ENCODE results near the gene BLOC1S1. TPM values are rescaled to one million over a fixed set of nuclear protein-coding genes. Genes with fewer than 3 reads are reported as not detected.

BLOC1S1 gene
- total and polyA plus RNA-seq, 5 experiments from 2014 or later, result 62.9 to 133 (median 84.3) TPM

GRCh38 chr12:55705782-55706402 lies 10.0 kb upstream of the BLOC1S1 start:
- POLR2A ChIA-PET, result interaction anchor here (0.6 to 2.0 kb wide), 4 partner anchors 10 to 222 kb away, joined by 3 to 7 read pairs (median 4); partner anchors contain the start of genes BLOC1S1 and GDF11
- Mint-ChIP-seq H3K27ac (peak overlapping the region in 1 of 10 donors; percentile 22), H3K36me3 (no peaks in the 10 kb centered on the region), H3K27me3 (peaks cover 5 to 32% (median 21%) of the 10 kb centered on the region in 5 donors), H3K4me1 (peaks cover 17 to 23% (median 19%) of the 10 kb centered on the region in 4 donors), H3K4me3 (peak overlapping the region in 5 of 10 donors; percentile 6 to 45 (median 34)), H3K9me3 (no peaks in the 10 kb centered on the region)
- peak in 1 of 2 donors; percentile 46 for ATAC-seq
- DNase-seq, result no peak

- H3K4me1 Mint-ChIP-seq, result peaks cover 17 to 23% (median 19%) of the 10 kb centered on the region in 4 donors
- ATAC-seq, result no peak
- DNase-seq, result peak in 1 of 10 donors; percentile 21
- POLR2A ChIA-PET, result interaction anchor here (0.6 to 2.0 kb wide), 3 partner anchors 9 to 222 kb away, joined by 3 to 7 read pairs (median 5); partner anchors contain the start of gene BLOC1S1
- H3K27ac Mint-ChIP-seq, result peak overlapping the region in 2 of 10 donors; percentile 33 to 38
- peaks cover 5 to 32% (median 21%) of the 10 kb centered on the region in 5 donors for H3K27me3 Mint-ChIP-seq
- peak overlapping the region; percentile 68 to 92 (median 80) for H3K4me3 Mint-ChIP-seq
- H3K9me3 Mint-ChIP-seq, result no peaks in the 10 kb centered on the region
- no peaks in the 10 kb centered on the region for H3K36me3 Mint-ChIP-seq
Observed at GRCh38 chr12:55706568-55707218, 9.2 kb upstream of the BLOC1S1 start.

DNA sequence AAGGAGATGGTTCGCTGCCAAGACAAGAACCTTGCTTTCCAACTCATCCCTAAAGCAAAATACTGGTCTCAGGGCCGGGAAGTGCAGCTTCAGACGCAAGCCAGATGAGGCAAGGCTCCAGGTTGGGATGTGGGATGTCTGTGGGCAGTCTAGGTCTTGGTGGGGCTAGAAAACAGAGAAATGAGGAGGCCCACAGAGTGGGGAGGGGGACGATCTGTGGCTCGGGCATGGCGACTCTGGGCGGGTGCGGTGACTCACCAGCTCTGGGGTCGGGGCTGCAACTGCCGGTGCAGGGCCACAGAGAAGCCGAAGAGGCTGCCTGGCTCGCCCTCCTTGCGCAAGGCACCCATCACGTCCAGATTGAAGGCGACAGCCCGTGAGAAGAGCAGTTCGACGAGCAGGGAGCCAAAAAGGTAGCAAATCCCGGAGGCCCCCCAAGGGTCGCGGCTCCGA lies 8.6 kb upstream of the BLOC1S1 start:
- DNase-seq (peak in 1 of 10 donors; percentile 58), ATAC-seq (peak; percentile 45 to 56)
- peak overlapping the region; percentile 68 to 92 (median 80) for H3K4me3 Mint-ChIP-seq
- H3K9me3 Mint-ChIP-seq, result no peaks in the 10 kb centered on the region
- POLR2A ChIA-PET, result interaction anchor here (0.6 to 2.0 kb wide), 2 partner anchors 10 to 255 kb away, joined by 3 to 5 read pairs; no protein-coding TSS in a partner anchor
- H3K4me1 Mint-ChIP-seq, result peaks cover 17 to 23% (median 19%) of the 10 kb centered on the region in 4 donors
- H3K27ac Mint-ChIP-seq, result peak overlapping the region in 1 of 10 donors; percentile 38
- H3K36me3 Mint-ChIP-seq, result no peaks in the 10 kb centered on the region
- peaks cover 5 to 32% (median 24%) of the 10 kb centered on the region in 5 donors for H3K27me3 Mint-ChIP-seq

GRCh38 chr12:55707841-55708694 lies 7.8 kb upstream of the BLOC1S1 start, which contains the start of gene ITGA7:
TSS of gene ITGA7 (minus strand) at chr12:55707904. CDS start at chr12:55707682, 222 bp downstream.
- peak within 1 kb of the TSS; percentile 73 to 92 (median 84) for H3K4me3 Mint-ChIP-seq
- H3K9me3 Mint-ChIP-seq, result no peaks in the 10 kb centered on the region
- DNase-seq, result peak in 9 of 10 donors; percentile 25 to 74 (median 46)
- ATAC-seq, result peak; percentile 72 to 90
- peak within 1 kb of the TSS in 6 of 10 donors; percentile 21 to 64 (median 36) for H3K27ac Mint-ChIP-seq
- H3K4me1 Mint-ChIP-seq, result peaks cover 17 to 23% (median 20%) of the 10 kb centered on the region in 4 donors
- no peaks in the 10 kb centered on the region for H3K36me3 Mint-ChIP-seq
- POLR2A ChIA-PET, result interaction anchor here (0.6 kb wide), 1 partner anchor 255 kb away, joined by 3 read pairs; no protein-coding TSS in a partner anchor
- peaks cover 5 to 32% (median 24%) of the 10 kb centered on the region in 5 donors for H3K27me3 Mint-ChIP-seq

DNA sequence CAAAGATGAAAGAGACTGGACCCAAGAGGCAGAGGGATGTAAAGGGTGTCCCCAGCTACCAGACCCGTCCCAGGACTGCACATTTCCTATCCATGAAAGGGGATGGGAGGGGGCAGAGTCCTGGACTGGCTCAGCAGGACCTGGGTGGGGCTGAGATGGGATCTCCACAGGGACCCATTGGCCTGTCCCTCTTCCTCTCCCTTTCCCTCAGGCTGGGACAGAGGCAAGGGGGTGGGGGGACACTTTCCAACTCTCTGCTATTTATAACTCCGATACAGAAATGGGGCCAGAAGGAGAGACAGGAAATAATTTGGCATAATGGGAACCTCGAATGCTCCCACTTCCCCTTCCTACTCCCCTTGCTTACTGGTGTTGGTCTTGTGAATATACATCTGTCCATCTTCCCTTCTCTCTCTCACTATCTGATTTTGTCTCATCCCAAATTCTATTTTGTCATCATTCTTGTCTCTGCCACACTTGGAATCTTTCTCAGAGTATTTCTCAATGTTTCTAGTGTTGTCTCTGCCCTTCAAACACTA lies 7.1 kb upstream of the BLOC1S1 start:
- H3K4me1 Mint-ChIP-seq, result peaks cover 17 to 23% (median 20%) of the 10 kb centered on the region in 4 donors
- H3K27ac Mint-ChIP-seq, result peak overlapping the region in 2 of 10 donors; percentile 21 to 49
- no peak for ATAC-seq
- peak overlapping the region; percentile 64 to 92 (median 84) for H3K4me3 Mint-ChIP-seq
- DNase-seq, result peak in 1 of 10 donors; percentile 22
- no peaks in the 10 kb centered on the region for H3K36me3 Mint-ChIP-seq
- peaks cover 5 to 32% (median 24%) of the 10 kb centered on the region in 5 donors for H3K27me3 Mint-ChIP-seq
- H3K9me3 Mint-ChIP-seq, result no peaks in the 10 kb centered on the region
- POLR2A ChIA-PET, result no interaction called here

GRCh38 chr12:55711786-55712553 lies 3.9 kb upstream of the BLOC1S1 start:
- Mint-ChIP-seq H3K27me3 (peaks cover 5 to 25% (median 20%) of the 10 kb centered on the region in 5 donors), H3K4me3 (no peak overlapping the region), H3K27ac (peak overlapping the region in 2 of 10 donors; percentile 42 to 66), H3K36me3 (peaks cover 0 to 3% (median 0%) of the 10 kb centered on the region in 3 donors), H3K9me3 (peaks cover 0 to 3% (median 0%) of the 10 kb centered on the region in 9 donors), H3K4me1 (peaks cover 21 to 36% (median 34%) of the 10 kb centered on the region in 4 donors)
- no peak for ATAC-seq
- DNase-seq, result no peak
- POLR2A ChIA-PET, result no interaction called here

DNA sequence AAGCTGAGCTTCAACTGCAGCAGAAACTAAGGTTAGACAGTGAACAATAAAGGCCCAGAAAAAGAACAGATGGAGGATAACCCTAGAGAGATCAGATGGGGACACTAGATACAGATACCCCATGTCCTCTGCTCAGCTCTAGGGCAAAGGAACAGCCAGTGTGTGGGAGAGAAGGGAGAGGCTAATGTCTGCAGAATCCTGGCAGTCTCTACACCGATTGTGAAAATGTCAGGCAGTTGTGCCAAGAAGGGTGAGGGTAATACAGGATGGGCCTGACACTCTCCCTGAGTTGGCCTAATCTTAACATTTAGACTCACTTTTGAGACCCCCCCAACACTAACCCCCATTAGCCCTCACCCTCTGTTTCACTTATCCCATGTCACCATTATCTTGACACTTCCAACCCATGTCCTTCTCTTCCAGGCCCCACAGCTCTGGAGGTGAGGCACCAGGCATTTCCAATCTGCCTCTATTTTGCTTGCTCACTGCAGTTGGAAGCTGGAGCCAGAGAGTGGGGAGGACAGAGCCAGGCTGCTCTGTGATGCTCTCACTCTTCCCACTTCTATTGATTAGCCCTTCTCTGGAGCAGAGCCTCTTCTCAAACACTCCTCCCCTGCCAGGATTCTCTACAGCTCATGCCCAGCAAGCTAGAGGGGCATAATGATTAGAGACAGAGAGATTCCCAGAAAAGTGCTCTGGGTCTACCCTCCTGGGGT lies 3.0 kb upstream of the BLOC1S1 start:
- DNase-seq (no peak), ATAC-seq (no peak)
- POLR2A ChIA-PET, result no interaction called here
- peaks cover 0 to 3% (median 0%) of the 10 kb centered on the region in 9 donors for H3K9me3 Mint-ChIP-seq
- no peak overlapping the region for H3K4me3 Mint-ChIP-seq
- H3K4me1 Mint-ChIP-seq, result peaks cover 20 to 41% (median 39%) of the 10 kb centered on the region in 4 donors
- H3K27ac Mint-ChIP-seq, result no peak overlapping the region
- peaks cover 0 to 3% (median 0%) of the 10 kb centered on the region in 3 donors for H3K36me3 Mint-ChIP-seq
- H3K27me3 Mint-ChIP-seq, result peaks cover 5 to 20% (median 17%) of the 10 kb centered on the region in 5 donors

- DNase-seq (no peak), ATAC-seq (no peak)
- H3K27me3 Mint-ChIP-seq, result peaks cover 5 to 13% (median 10%) of the 10 kb centered on the region in 5 donors
- peak overlapping the region in 1 of 10 donors; percentile 33 for H3K4me3 Mint-ChIP-seq
- H3K4me1 Mint-ChIP-seq, result peaks cover 15 to 37% (median 35%) of the 10 kb centered on the region in 4 donors
- POLR2A ChIA-PET, result no interaction called here
- peaks cover 0 to 3% (median 0%) of the 10 kb centered on the region in 3 donors for H3K36me3 Mint-ChIP-seq
- peaks cover 0 to 3% (median 0%) of the 10 kb centered on the region in 9 donors for H3K9me3 Mint-ChIP-seq
- H3K27ac Mint-ChIP-seq, result no peak overlapping the region
Observed at GRCh38 chr12:55713721-55714120, 2.1 kb upstream of the BLOC1S1 start.

- POLR2A ChIA-PET, result interaction anchor here (0.9 to 2.2 kb wide), 9 partner anchors 10 to 259 kb away, joined by 3 to 19 read pairs (median 7); partner anchors contain the start of genes CD63, GDF11, ORMDL2 and PYM1
- H3K36me3 Mint-ChIP-seq, result peaks cover 0 to 3% (median 0%) of the 10 kb centered on the region in 3 donors
- H3K27me3 Mint-ChIP-seq, result peaks cover 0 to 8% (median 0%) of the 10 kb centered on the region in 5 donors
- peak overlapping the region; percentile 86 to 97 (median 90) for H3K4me3 Mint-ChIP-seq
- peak overlapping the region; percentile 93 to 99 (median 96) for H3K27ac Mint-ChIP-seq
- ATAC-seq, result no peak
- peaks cover 12 to 34% (median 32%) of the 10 kb centered on the region in 4 donors for H3K4me1 Mint-ChIP-seq
- peaks cover 0 to 3% (median 0%) of the 10 kb centered on the region in 9 donors for H3K9me3 Mint-ChIP-seq
- DNase-seq, result no peak
Observed at GRCh38 chr12:55715169-55715764, 579 bp upstream of the BLOC1S1 start.

DNA sequence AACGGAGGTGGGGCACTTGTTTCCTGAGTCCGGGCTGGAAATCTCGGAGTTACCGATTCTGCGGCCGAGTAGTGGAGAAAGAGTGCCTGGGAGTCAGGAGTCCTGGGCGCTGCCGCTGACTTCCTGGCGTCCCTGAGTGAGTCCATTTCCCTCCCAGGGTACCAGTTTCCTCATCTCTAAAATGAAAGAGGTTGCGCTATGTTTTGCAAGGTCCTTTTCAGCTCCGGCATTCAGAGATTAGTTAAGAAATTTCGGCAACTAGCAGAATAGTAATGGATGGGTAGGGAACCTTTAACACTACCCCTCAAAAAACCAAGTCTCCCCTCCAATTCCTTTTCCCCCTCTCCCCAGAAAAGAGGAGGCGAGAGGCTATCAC lies 724 bp downstream of the BLOC1S1 start:
- peaks cover 0 to 4% (median 0%) of the 10 kb centered on the region in 5 donors for H3K27me3 Mint-ChIP-seq
- DNase-seq (no peak), ATAC-seq (no peak)
- peak overlapping the region; percentile 86 to 97 (median 90) for H3K4me3 Mint-ChIP-seq
- H3K9me3 Mint-ChIP-seq, result peaks cover 0 to 3% (median 0%) of the 10 kb centered on the region in 9 donors
- H3K36me3 Mint-ChIP-seq, result peaks cover 0 to 3% (median 0%) of the 10 kb centered on the region in 3 donors
- H3K27ac Mint-ChIP-seq, result peak overlapping the region; percentile 37 to 99 (median 96)
- peaks cover 12 to 41% (median 35%) of the 10 kb centered on the region in 4 donors for H3K4me1 Mint-ChIP-seq
- POLR2A ChIA-PET, result interaction anchor here (0.5 to 2.2 kb wide), 11 partner anchors 9 to 731 kb away, joined by 3 to 19 read pairs (median 5); partner anchors contain the start of genes CD63, PYM1 and RAB5B

All from naive thymus-derived CD8-positive, alpha-beta T cell (primary cell).